Stomach (tissue), 9 donors: ENCODE data around the gene CCDC136. TPM values are rescaled to one million over a fixed set of nuclear protein-coding genes. Genes with fewer than 3 reads are reported as not detected.
A peak's percentile ranks its signal among the peaks of the same experiment; 100 is the strongest.

Source experiments
- DNase-seq, 2 donors: peaks; one replicate each; pipeline versions ENCODE4 v3.0.0 to v3.0.0-alpha.2; 2013 to 2019
- H3K27ac ChIP-seq, 5 donors: fragments of 200-600 bp in 4 of 5; sonication (generic) in 4 of 5; one replicate each; pipeline ENCODE4 v1.5.1; 2013 to 2019; ENCODE audit warnings: mild to moderate bottlenecking in 1 of 5, moderate library complexity in 1 of 5
- H3K27me3 ChIP-seq, 3 donors: fragments of 200-600 bp; sonication (generic); one replicate each; pipeline ENCODE4 v1.5.1; 2017 to 2019; ENCODE audit warnings: mixed run types in 1 of 3
- H3K36me3 ChIP-seq, 4 donors: fragments of 200-600 bp; sonication (generic); 1 replicate in 3 of 4; 2 replicates in 1 of 4; pipeline ENCODE4 v1.5.1; 2016 to 2019
- H3K4me1 ChIP-seq, 4 donors: fragments of 200-600 bp; sonication (generic); one replicate each; pipeline ENCODE4 v1.5.1; 2016 to 2019
- H3K4me3 ChIP-seq, 4 donors: fragments of 200-600 bp; sonication (generic) in 3 of 4; one replicate each; pipeline ENCODE4 v1.5.1; 2016 to 2019; ENCODE audit warnings: mild to moderate bottlenecking in 1 of 4
- H3K9me3 ChIP-seq, 4 donors: fragments of 200-600 bp; sonication (generic); one replicate each; pipeline ENCODE4 v1.5.1; 2016 to 2019
- CTCF ChIP-seq, 7 experiments: fragments of 450-650 bp in 4 of 7; fragments of 200-600 bp in 3 of 7; sonication (generic) in 3 of 7; IDR thresholded peaks; one replicate each; pipeline ENCODE4 v1.5.1; 2016 to 2019; ENCODE audit warnings: antibody characterized with exemption in 7 of 7, control low read depth in 2 of 7, mild to moderate bottlenecking in 1 of 7
- EP300 ChIP-seq: sonication (generic); formaldehyde crosslinking; IDR thresholded peaks from one replicate; pipeline ENCODE4 v1.6.1; 2017; ENCODE audit warnings: antibody characterized with exemption
- POLR2A ChIP-seq, 4 donors: fragments of 450-650 bp; IDR thresholded peaks; one replicate each; pipeline ENCODE4 v1.6.1; 2016; ENCODE audit warnings: antibody characterized with exemption in 4 of 4, control low read depth in 2 of 4, mild to moderate bottlenecking in 1 of 4, moderate library complexity in 1 of 4
- POLR2AphosphoS5 ChIP-seq, 3 donors: sonication (generic); formaldehyde crosslinking; IDR thresholded peaks; one replicate each; pipeline ENCODE4 v1.6.1; 2016; ENCODE audit warnings: antibody characterized with exemption in 3 of 3
- WGBS, 5 donors: extraction: QIAGEN DNeasy Blood & Tissue Kit in 3 of 5; methylation state at CpG; one replicate each; pipeline versions ENCODE4 v1.1.5 to v1.1.7; 2013 to 2018; 5-methylcytosine and 5-hydroxymethylcytosine counted together
- intact Hi-C: fragments of 100-400 bp; cut with DNase I; formaldehyde crosslinking; loops from one replicate; pipeline ENCODE4 v1.15.1; 2023; ENCODE audit warnings: low total_unique reads
- polyA plus RNA-seq, 3 donors: library from polyadenylated mRNA; stranded (reverse); fragments of 200-250 nt; gene quantifications; one replicate each; pipeline ENCODE4 v1.2.3, GENCODE V29; 2013
- total RNA-seq, 5 donors: library from RNA; depleted of rRNA; stranded (reverse); fragments of >200 nt; gene quantifications; one replicate each; pipeline versions ENCODE4 v1.1.0 to v1.2.3, GENCODE V29; 2014 to 2016
- donor health status: healthy with polysubstance abuse.
- donor health status: Bipolar disorder and iron deficiency.
- donor health status: healthy.

CCDC136 gene
- total and polyA plus RNA-seq, 8 donors: 2.3 to 36.8 (median 5.4) TPM

GRCh38 chr7:128800567-128800966 lies 8.8 kb downstream of the CCDC136 start:
- Histone ChIP-seq H3K9me3 (no peaks in the 10 kb centered on the region), H3K4me1 (no peaks in the 10 kb centered on the region), H3K27me3 (no peaks in the 10 kb centered on the region), H3K36me3 (peaks cover 1 to 21% (median 8%) of the 10 kb centered on the region in 4 donors), H3K4me3 (no peak overlapping the region), H3K27ac (no peak overlapping the region)
- DNase-seq: no peak
- WGBS, 5 donors: 83 to 92% (median 86%) methylated on average over 3 of the region's 3 CpGs
- TF ChIP-seq POLR2AphosphoS5 (IDR thresholded peaks at IDR 0.05) (no peak), EP300 (no peak), CTCF (IDR thresholded peaks at IDR 0.05) (no peak), POLR2A (IDR thresholded peaks at IDR 0.05) (no peak)
- intact Hi-C loops: no loop called here

DNA sequence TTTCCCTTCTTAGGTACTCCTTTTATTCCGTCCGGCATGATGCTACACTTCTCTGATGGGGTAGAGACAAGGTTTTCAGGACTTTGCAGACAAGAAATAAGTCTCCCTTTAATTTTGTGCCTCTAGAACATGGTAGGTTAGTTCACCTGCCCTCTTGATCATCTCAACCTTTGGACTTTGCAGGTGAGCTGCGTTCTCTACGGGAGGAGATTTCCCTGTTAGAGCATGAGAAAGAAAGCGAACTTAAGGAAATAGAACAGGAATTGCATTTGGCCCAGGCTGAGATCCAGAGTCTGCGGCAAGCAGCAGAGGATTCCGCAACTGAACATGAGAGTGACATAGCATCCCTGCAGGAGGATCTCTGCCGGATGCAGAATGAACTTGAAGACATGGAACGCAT lies 9.2 kb downstream of the CCDC136 start:
- 81 to 92% (median 90%) methylated on average over 9 of the region's 9 CpGs for WGBS, 5 donors
- peak in 1 of 2 donors; percentile 24 for DNase-seq
- Histone ChIP-seq H3K36me3 (peaks cover 4 to 25% (median 12%) of the 10 kb centered on the region in 4 donors), H3K27ac (no peak overlapping the region), H3K9me3 (no peaks in the 10 kb centered on the region), H3K4me1 (no peaks in the 10 kb centered on the region), H3K4me3 (no peak overlapping the region), H3K27me3 (no peaks in the 10 kb centered on the region)
- TF ChIP-seq EP300 (no peak), POLR2AphosphoS5 (IDR thresholded peaks at IDR 0.05) (no peak), CTCF (IDR thresholded peaks at IDR 0.05) (no peak), POLR2A (IDR thresholded peaks at IDR 0.05) (no peak)
- intact Hi-C loops: no loop called here

DNA sequence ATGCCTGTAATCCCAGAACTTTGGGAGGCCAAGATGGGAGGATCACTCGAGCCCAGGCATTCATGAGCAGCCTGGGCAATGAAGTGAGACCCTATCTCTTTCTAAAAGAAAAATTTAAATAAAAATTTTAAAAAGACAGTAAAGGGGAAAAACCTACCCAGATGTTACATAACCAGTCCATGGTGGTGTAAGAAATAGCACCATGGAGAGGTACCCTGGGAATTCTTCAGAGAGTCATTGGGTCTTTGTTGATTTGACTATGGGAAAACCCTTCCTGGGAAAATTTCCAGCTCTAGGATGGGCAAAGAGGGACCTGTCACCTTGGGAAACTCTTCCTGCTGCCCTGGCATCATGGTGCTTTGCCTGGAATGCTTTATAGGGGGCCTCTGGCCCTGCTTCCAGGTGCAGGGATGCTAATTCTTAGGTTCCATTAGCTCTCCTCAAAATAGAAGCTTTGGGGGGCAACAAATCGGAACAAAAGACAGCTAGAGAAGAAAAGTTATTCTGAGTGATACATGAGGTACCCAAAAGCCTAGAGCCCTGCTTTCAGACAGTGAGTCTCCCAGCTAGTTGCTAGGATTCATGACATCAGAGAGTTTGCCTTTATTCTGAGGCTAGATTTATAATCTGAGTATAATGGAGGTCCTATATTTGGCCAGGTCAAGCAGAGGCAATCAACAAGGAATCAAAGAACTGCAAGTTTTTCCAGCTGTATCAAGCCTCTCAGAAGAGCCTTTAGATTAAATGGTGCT lies 10.1 kb downstream of the CCDC136 start:
- peaks cover 4 to 34% (median 18%) of the 10 kb centered on the region in 4 donors for H3K36me3 ChIP-seq
- H3K27me3 ChIP-seq: no peaks in the 10 kb centered on the region
- no peak overlapping the region for H3K27ac ChIP-seq
- TF ChIP-seq EP300: no peak
- no peak for TF ChIP-seq CTCF (IDR thresholded peaks at IDR 0.05)
- TF ChIP-seq POLR2AphosphoS5 (IDR thresholded peaks at IDR 0.05): no peak
- no peak for TF ChIP-seq POLR2A (IDR thresholded peaks at IDR 0.05)
- H3K9me3 ChIP-seq: no peaks in the 10 kb centered on the region
- H3K4me3 ChIP-seq: no peak overlapping the region
- no peaks in the 10 kb centered on the region for H3K4me1 ChIP-seq
- 77 to 98% (median 94%) methylated on average over 2 of the region's 2 CpGs for WGBS, 5 donors
- intact Hi-C loops: no loop called here
- no peak for DNase-seq

DNA sequence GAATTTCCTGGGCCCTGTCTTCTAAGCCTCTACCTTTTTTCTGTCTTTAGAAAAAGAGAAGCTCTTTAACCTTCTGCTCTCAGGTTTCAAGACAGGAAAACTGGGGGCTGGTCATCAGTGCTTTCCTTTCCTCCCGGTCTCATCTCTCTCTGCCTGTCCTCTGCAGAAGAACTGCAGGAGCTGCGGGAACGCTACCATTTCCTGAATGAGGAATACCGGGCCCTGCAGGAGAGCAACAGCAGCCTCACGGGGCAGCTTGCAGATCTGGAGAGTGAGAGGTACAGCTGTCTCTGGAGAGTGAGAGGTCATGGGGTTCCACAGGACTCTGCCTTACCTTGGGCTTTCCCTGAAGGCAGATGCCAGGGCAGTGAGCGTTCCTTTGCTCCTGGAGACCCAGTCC lies 12.7 kb downstream of the CCDC136 start:
- 87 to 91% (median 90%) methylated on average over 5 to 6 of the region's 6 CpGs for WGBS, 5 donors
- Histone ChIP-seq H3K9me3 (no peaks in the 10 kb centered on the region), H3K36me3 (peaks cover 4 to 46% (median 21%) of the 10 kb centered on the region in 4 donors), H3K4me3 (no peak overlapping the region), H3K27me3 (no peaks in the 10 kb centered on the region), H3K4me1 (no peaks in the 10 kb centered on the region), H3K27ac (no peak overlapping the region)
- TF ChIP-seq EP300: no peak
- no peak for TF ChIP-seq POLR2AphosphoS5 (IDR thresholded peaks at IDR 0.05)
- intact Hi-C loops: no loop called here
- DNase-seq: no peak

- no peak for DNase-seq
- Histone ChIP-seq H3K27ac (no peak overlapping the region), H3K36me3 (peaks cover 4 to 46% (median 21%) of the 10 kb centered on the region in 4 donors), H3K27me3 (no peaks in the 10 kb centered on the region), H3K4me1 (no peaks in the 10 kb centered on the region), H3K4me3 (no peak overlapping the region), H3K9me3 (no peaks in the 10 kb centered on the region)
- TF ChIP-seq POLR2A (IDR thresholded peaks at IDR 0.05) (no peak), EP300 (no peak), CTCF (IDR thresholded peaks at IDR 0.05) (no peak), POLR2AphosphoS5 (IDR thresholded peaks at IDR 0.05) (no peak)
- intact Hi-C loops: no loop called here
- 82 to 95% (median 94%) methylated on average over 5 of the region's 5 CpGs for WGBS, 5 donors
Measured at GRCh38 chr7:128805225-128805624, 13.5 kb downstream of the CCDC136 start.
